ENCODE data around the gene DLD.

- TF ChIP-seq CTCF (IDR thresholded peaks at IDR 0.05; ENCODE audit: control extremely low read depth in 1 of 3, insufficient read depth in 1 of 3, low read depth in 1 of 3, low read length in 3 of 3) (no peak), POLR2A (IDR thresholded peaks at IDR 0.05; ENCODE audit: control extremely low read depth in 1 of 2, low read depth in 2 of 2, low read length in 2 of 2) (no peak)
Measured at GRCh38 chr7:107842213-107842612, 48.8 kb upstream of the DLD start.

All from H1 (cell line).